HT-29 (cell line): ENCODE measurements around the gene TMEM139. TPM values are rescaled to one million over a fixed set of nuclear protein-coding genes. Genes with fewer than 3 reads are reported as not detected.

Experiments used
- DNase-seq: peaks from one replicate; pipeline ENCODE4 v3.0.0-alpha.2; 2015; ENCODE audit warnings: low spot score
- total RNA-seq: library from RNA; depleted of rRNA; stranded (reverse); fragments of >200 nt; shearing (Covaris generic); gene quantifications from 2 replicates; pipeline ENCODE4 v1.2.3, GENCODE V29; 2014; rRNA removed

The TMEM139 gene
- total RNA-seq: 53.9 and 79.7 TPM in 2 replicates

- DNase-seq: peak; percentile 93
Observed at GRCh38 chr7:143284591-143285469, at the start of gene TMEM139. Gene TMEM139, plus strand, starts transcription at chr7:143284958. Its CDS starts 1,000 bp downstream, at chr7:143285958.

GRCh38 chr7:143235561-143235960, 49.2 kb upstream of the TMEM139 start:
- no peak for DNase-seq

GRCh38 chr7:143236408-143236990, 48.3 kb upstream of the TMEM139 start:
- no peak for DNase-seq

GRCh38 chr7:143237366-143237765, 47.4 kb upstream of the TMEM139 start:
- DNase-seq: no peak

- DNase-seq: no peak
Observed at GRCh38 chr7:143238289-143238980, 46.3 kb upstream of the TMEM139 start.

- no peak for DNase-seq
Observed at GRCh38 chr7:143239813-143240212, 44.9 kb upstream of the TMEM139 start.

GRCh38 chr7:143240291-143241168, 44.2 kb upstream of the TMEM139 start:
- peak; percentile 92 for DNase-seq

- DNase-seq: no peak
Observed at GRCh38 chr7:143242306-143242705, 42.5 kb upstream of the TMEM139 start.

GRCh38 chr7:143243111-143243510, 41.6 kb upstream of the TMEM139 start:
- DNase-seq: peak; percentile 50

- DNase-seq: no peak
Observed at GRCh38 chr7:143243614-143244013, 41.1 kb upstream of the TMEM139 start.

- peak; percentile 17 for DNase-seq
Observed at GRCh38 chr7:143244321-143244720, 40.4 kb upstream of the TMEM139 start.

GRCh38 chr7:143245123-143245522, 39.6 kb upstream of the TMEM139 start:
- peak; percentile 75 for DNase-seq

GRCh38 chr7:143247372-143247771, 37.4 kb upstream of the TMEM139 start:
- DNase-seq: no peak

GRCh38 chr7:143248761-143249354, 35.9 kb upstream of the TMEM139 start:
- peak; percentile 72 for DNase-seq

GRCh38 chr7:143250199-143250598, 34.6 kb upstream of the TMEM139 start:
- no peak for DNase-seq

GRCh38 chr7:143250822-143251221, 33.9 kb upstream of the TMEM139 start:
- DNase-seq: no peak

- DNase-seq: no peak
Observed at GRCh38 chr7:143252006-143252405, 32.8 kb upstream of the TMEM139 start.

- DNase-seq: peak; percentile 54
Observed at GRCh38 chr7:143255564-143255963, 29.2 kb upstream of the TMEM139 start.

GRCh38 chr7:143256325-143256724, 28.4 kb upstream of the TMEM139 start:
- no peak for DNase-seq

GRCh38 chr7:143256932-143257331, 27.8 kb upstream of the TMEM139 start:
- no peak for DNase-seq

GRCh38 chr7:143257501-143257900, 27.3 kb upstream of the TMEM139 start:
- peak; percentile 83 for DNase-seq
